NCI-H1930 (cell line): ENCODE measurements around the gene FMN1.
"Not testable (repeated sequence)": the region's sequence is repeated elsewhere in the genome, so short reads cannot be mapped to it uniquely, and the experiment has no call there.

Experiments used
- DNase-seq, 2 experiments: peaks; one replicate each; lab custom pipeline; 2025; lab: John Stamatoyannopoulos, UW

The FMN1 gene

GRCh38 chr15:33094336-33094735, 100.2 kb downstream of the FMN1 start:
- no peak for DNase-seq

- no peak for DNase-seq
Observed at GRCh38 chr15:33093222-33093621, 101.3 kb downstream of the FMN1 start.

GRCh38 chr15:33091983-33092693, 102.4 kb downstream of the FMN1 start:
- DNase-seq = no peak

GRCh38 chr15:33089878-33090757, 104.4 kb downstream of the FMN1 start:
- DNase-seq = no peak

GRCh38 chr15:33089165-33089877, 105.2 kb downstream of the FMN1 start:
- no peak for DNase-seq

GRCh38 chr15:33086500-33087121, 107.9 kb downstream of the FMN1 start:
- no peak for DNase-seq

- DNase-seq = no peak
Observed at GRCh38 chr15:33084661-33085060, 109.9 kb downstream of the FMN1 start.

- no peak for DNase-seq
Observed at GRCh38 chr15:33083232-33084081, 111.1 kb downstream of the FMN1 start.

- no peak for DNase-seq
Observed at GRCh38 chr15:33080006-33080405, 114.5 kb downstream of the FMN1 start.

GRCh38 chr15:33078607-33079006, 115.9 kb downstream of the FMN1 start:
- no peak for DNase-seq

- DNase-seq = no peak
Observed at GRCh38 chr15:33076937-33077336, 117.6 kb downstream of the FMN1 start.

- DNase-seq = no peak
Observed at GRCh38 chr15:33074942-33075341, 119.6 kb downstream of the FMN1 start.

GRCh38 chr15:33074212-33074611, 120.3 kb downstream of the FMN1 start:
- DNase-seq = no peak

GRCh38 chr15:33071451-33071850, 123.1 kb downstream of the FMN1 start:
- DNase-seq = no peak

- not testable (repeated sequence) for DNase-seq
Observed at GRCh38 chr15:33069903-33070302, 124.6 kb downstream of the FMN1 start.

- no peak for DNase-seq
Observed at GRCh38 chr15:33069161-33069560, 125.4 kb downstream of the FMN1 start.

GRCh38 chr15:33068511-33068990, 126.0 kb downstream of the FMN1 start:
- no peak for DNase-seq

GRCh38 chr15:33068007-33068481, 126.5 kb downstream of the FMN1 start:
- DNase-seq = no peak

GRCh38 chr15:33067456-33067855, 127.1 kb downstream of the FMN1 start:
- no peak for DNase-seq

GRCh38 chr15:33066584-33066983, 127.9 kb downstream of the FMN1 start:
- no peak for DNase-seq

- no peak for DNase-seq
Observed at GRCh38 chr15:33064878-33065277, 129.6 kb downstream of the FMN1 start.
